Natural killer cell (primary cell): ENCODE measurements around the gene COL23A1. TPM values are rescaled to one million over a fixed set of nuclear protein-coding genes. Genes with fewer than 3 reads are reported as not detected.

Experiments
- ATAC-seq, 3 donors: fragments of 150-1000 bp in 2 of 3; fragments of 200-7000 bp in 1 of 3; cut with Tn5 transposase; 1 replicate in 1 of 3; 2 replicates in 2 of 3; pipeline ENCODE4 v1.10.0; 2021; ENCODE audit warnings: mild to moderate bottlenecking in 2 of 3, moderate library complexity in 2 of 3
- DNase-seq, 2 donors: peaks; one replicate each; pipeline versions ENCODE4 v3.0.0 to v3.0.0-alpha.2; 2013 to 2021; ENCODE audit warnings: mixed read lengths in 1 of 2
- H3K27ac ChIP-seq: one replicate; pipeline ENCODE4 v1.5.1; 2013; ENCODE audit warnings: mild to moderate bottlenecking, low read length
- H3K27me3 ChIP-seq: one replicate; pipeline ENCODE4 v1.6.1; 2013; ENCODE audit warnings: low read length; ENCODE audit not compliant: control insufficient read depth, insufficient read depth
- H3K36me3 ChIP-seq: one replicate; pipeline ENCODE4 v1.6.1; 2013; ENCODE audit warnings: low read length; ENCODE audit not compliant: control insufficient read depth, insufficient read depth
- H3K4me1 ChIP-seq: one replicate; pipeline ENCODE4 v1.6.1; 2013; ENCODE audit warnings: low read length; ENCODE audit not compliant: control insufficient read depth, insufficient read depth
- H3K4me3 ChIP-seq: one replicate; pipeline ENCODE4 v1.5.1; 2013; ENCODE audit warnings: low read length
- H3K9me3 ChIP-seq: one replicate; pipeline ENCODE4 v1.6.1; 2013; ENCODE audit warnings: low read length; ENCODE audit not compliant: control insufficient read depth, insufficient read depth
- H3K27ac Mint-ChIP-seq, 2 donors: one replicate each; pipeline ENCODE4 v1.8.0; 2022; ENCODE audit warnings: mild to moderate bottlenecking in 2 of 2, mixed read lengths in 2 of 2, moderate library complexity in 1 of 2
- H3K27me3 Mint-ChIP-seq, 2 donors: one replicate each; pipeline ENCODE4 v1.8.0; 2022; ENCODE audit warnings: low read depth in 2 of 2, mixed read lengths in 2 of 2
- H3K36me3 Mint-ChIP-seq: one replicate; pipeline ENCODE4 v1.8.0; 2022; ENCODE audit warnings: mixed read lengths
- H3K4me1 Mint-ChIP-seq, 2 donors: one replicate each; pipeline ENCODE4 v1.8.0; 2022; ENCODE audit warnings: mixed read lengths in 2 of 2
- H3K4me3 Mint-ChIP-seq: one replicate; pipeline ENCODE4 v1.8.0; 2022; ENCODE audit warnings: mild to moderate bottlenecking, moderate library complexity, mixed read lengths
- H3K9me3 Mint-ChIP-seq, 2 donors: one replicate each; pipeline ENCODE4 v1.8.0; 2022; ENCODE audit warnings: mixed read lengths in 2 of 2
- WGBS: methylation state at CpG from one replicate; pipeline ENCODE4 v1.1.7; 2013; ENCODE audit warnings: missing lambda C conversion rate; ENCODE audit not compliant: insufficient coverage; 5-methylcytosine and 5-hydroxymethylcytosine counted together
- intact Hi-C: fragments of 100-400 bp; cut with micrococcal nuclease; formaldehyde crosslinking; loops from one replicate; pipeline ENCODE4 v1.14.2; 2022
- total RNA-seq, 4 donors: library from RNA; stranded (reverse); fragments of 120-200 nt in 1 of 4; gene quantifications; one replicate each; pipeline versions ENCODE4 v1.2.3 to v1.2.4, GENCODE V29; 2013 to 2022
- TF ChIP-seq, protein P1 (sequence below): fragments of 200-600 bp; IDR thresholded peaks from one replicate; pipeline ENCODE4 v1.8.0; 2022; ENCODE audit warnings: antibody characterized with exemption

Gene COL23A1
- total RNA-seq, 3 donors from 2014 or later (not counting 1 experiment from before 2014, with no cell fraction given) = 0.15 TPM; not detected in 2

DNA sequence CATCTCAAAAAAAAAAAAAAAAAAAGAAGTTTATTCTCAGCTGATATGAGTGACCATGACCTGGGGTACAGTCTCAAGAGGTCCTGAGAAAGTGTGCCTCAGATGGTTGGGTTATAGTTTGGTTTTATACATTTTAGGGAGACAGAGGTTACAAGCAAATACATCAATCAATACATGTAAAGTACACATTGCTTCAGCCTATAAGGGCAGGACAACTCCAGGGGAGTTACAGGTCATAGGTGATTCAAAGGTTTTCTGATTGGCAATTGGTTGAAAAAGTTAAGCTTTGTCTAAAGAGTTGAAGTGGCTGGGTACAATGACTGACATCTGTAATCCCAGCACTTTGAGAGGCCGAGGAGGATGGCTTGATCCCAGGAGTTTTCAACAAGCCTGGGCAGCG, 400.8 kb downstream of the COL23A1 start:
- no peaks in the 10 kb centered on the region for H3K9me3 Mint-ChIP-seq
- H3K36me3 Mint-ChIP-seq = no peaks in the 10 kb centered on the region
- TF ChIP-seq, protein P1, sequence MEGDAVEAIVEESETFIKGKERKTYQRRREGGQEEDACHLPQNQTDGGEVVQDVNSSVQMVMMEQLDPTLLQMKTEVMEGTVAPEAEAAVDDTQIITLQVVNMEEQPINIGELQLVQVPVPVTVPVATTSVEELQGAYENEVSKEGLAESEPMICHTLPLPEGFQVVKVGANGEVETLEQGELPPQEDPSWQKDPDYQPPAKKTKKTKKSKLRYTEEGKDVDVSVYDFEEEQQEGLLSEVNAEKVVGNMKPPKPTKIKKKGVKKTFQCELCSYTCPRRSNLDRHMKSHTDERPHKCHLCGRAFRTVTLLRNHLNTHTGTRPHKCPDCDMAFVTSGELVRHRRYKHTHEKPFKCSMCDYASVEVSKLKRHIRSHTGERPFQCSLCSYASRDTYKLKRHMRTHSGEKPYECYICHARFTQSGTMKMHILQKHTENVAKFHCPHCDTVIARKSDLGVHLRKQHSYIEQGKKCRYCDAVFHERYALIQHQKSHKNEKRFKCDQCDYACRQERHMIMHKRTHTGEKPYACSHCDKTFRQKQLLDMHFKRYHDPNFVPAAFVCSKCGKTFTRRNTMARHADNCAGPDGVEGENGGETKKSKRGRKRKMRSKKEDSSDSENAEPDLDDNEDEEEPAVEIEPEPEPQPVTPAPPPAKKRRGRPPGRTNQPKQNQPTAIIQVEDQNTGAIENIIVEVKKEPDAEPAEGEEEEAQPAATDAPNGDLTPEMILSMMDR = no peak
- intact Hi-C loops = no loop called here
- Histone ChIP-seq H3K4me3 (no peak overlapping the region), H3K27ac (no peak overlapping the region), H3K4me1 (peaks cover 17% of the 10 kb centered on the region), H3K27me3 (no peaks in the 10 kb centered on the region), H3K36me3 (no peaks in the 10 kb centered on the region), H3K9me3 (no peaks in the 10 kb centered on the region)
- peaks cover 0 to 7% of the 10 kb centered on the region in 2 donors for H3K27me3 Mint-ChIP-seq
- H3K27ac Mint-ChIP-seq = no peak overlapping the region
- H3K4me1 Mint-ChIP-seq = peaks cover 16 to 22% of the 10 kb centered on the region in 2 donors
- ATAC-seq (no peak), DNase-seq (no peak)
- 48% methylated on average over 2 of the region's 2 CpGs for WGBS
- H3K4me3 Mint-ChIP-seq = no peak overlapping the region

Other genes with a start within 250 kb of the COL23A1 start
- gene CLK4, start 36.7 kb upstream of the COL23A1 start, total RNA-seq = 10 to 100 TPM; 71.2 to 81.8 (median 78.0) TPM
- 10 to 100 TPM in 2 of 3 donors, 1 to 10 TPM in 1; 9.2 to 15.6 (median 11.4) TPM for gene ZNF354A, start 140.3 kb upstream of the COL23A1 start, total RNA-seq